HG02571 (cell line): ENCODE results near the gene JAK2.
A peak's percentile ranks its signal among the peaks of the same experiment; 100 is the strongest.
"Not testable (repeated sequence)": the region's sequence is repeated elsewhere in the genome, so short reads cannot be mapped to it uniquely, and the experiment has no call there.

Source experiments
- ATAC-seq: cut with Tn5 transposase; IDR thresholded peaks from one replicate; pipeline ENCODE4 v1.9.1; 2021; ENCODE audit warnings: mild to moderate bottlenecking, moderate library complexity; ENCODE audit not compliant: unreplicated experiment

JAK2 gene

DNA sequence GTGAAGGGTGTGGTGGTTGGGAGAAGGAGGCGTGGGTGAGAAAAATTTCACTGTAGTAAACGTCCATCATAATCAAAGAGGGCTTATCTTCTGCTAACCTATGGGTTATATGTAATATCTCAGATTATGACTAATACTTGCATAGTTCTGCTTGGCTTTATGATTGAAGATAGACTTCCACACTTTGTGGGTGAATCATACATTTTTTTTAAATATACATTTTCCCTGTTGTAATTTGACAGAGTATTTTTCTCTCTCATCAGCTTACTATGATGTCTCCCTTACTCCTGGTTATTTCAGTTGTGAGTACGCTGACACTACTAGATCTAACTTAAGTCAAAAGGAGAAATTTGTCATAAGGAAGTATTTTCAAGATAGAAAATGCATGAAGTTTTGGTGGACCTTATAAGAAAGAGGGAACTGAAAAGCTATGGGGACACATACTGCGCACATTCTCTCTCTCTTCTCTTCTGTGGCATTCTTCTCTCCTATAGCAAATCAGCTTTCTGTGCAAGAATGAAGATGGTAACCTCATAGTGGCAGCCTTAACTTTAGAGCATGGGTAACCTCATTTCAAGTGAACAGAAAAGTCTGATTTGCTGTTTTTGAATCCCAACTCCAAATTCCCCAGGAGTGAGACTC lies 4.9 kb upstream of the JAK2 start:
- no peak for ATAC-seq

DNA sequence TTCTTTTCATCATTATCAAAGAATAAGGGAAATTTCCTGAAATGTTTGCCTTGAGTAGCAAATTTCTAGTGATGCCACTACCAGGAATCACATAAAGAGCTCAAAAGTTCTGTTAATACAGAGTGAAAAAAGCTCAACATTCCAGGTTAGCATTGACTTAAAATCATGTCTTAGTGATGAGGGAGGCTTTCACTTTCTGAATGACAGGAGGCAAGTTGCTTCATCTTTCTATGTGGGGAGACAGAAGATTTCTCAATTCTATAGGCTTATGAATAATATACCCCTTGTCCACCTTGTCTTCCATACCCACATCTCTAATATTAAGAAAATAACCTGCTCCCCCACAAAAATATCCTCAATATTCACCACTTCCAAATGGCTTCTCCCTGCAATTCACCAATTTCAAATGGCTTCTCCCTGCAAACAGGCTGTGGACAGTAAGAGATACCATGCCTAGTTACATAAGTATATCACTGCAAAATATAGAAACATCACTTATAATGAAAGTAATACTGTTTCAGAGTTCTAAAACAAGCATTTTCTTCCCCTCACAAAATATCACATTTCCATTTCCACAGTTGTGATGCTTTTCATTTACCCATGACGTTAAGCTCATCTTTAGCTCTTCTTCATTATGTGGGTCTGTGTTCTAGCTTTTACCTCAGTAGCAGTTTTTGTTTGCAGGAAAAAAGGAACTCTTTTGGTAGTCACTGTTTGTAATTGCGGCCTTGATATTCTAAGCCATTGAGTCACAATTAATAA lies 2.2 kb upstream of the JAK2 start:
- ATAC-seq: no peak

DNA sequence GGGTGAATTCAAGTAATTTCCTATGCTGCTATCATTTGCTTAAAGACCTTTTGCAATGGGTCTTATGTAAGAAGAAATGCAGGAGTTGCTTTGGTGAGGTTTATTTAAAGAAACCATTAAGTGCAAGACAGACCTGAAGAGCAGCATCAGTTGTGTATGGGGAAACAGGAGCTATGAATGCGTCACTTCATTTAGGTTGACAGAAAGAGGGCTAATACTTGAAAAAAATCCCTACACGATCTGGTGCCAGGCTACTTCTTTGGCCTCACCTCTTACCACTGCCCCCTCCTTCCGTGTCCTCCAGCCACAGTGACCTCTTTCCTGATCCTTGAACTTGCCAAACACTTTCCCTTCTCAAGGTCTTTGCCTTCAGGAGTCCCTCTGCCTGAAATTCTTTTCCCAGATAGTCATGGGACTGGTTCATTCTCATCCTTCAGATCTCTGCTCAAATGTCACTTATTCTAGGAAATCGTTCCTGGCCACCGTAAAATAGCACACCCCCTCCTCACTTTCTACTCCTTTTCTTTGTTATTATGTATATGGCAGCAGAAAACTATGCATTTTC lies 1.4 kb upstream of the JAK2 start:
- ATAC-seq: no peak

DNA sequence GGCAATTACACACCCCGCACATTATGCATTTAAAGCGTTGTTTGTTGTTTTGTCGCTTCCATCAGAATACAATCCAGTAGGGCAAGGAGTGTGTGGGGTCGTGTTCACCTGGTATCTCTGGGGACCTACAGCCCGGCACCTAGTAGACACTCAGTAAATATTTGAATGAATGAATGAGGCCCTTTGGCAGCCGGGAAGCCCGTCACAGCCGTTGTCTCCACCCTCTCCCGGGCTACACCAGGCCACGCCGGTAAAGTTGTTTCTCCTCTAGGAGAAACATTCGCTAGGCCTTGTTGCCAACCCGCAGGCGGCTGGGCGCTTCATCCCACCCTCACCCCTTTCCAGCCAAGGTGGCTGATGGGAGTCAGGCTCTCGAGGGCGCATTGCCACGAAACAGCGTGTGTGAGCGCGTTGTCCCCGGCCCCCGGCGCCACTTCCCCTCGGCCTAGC lies 876 bp upstream of the JAK2 start:
- peak; percentile 6 for ATAC-seq

DNA sequence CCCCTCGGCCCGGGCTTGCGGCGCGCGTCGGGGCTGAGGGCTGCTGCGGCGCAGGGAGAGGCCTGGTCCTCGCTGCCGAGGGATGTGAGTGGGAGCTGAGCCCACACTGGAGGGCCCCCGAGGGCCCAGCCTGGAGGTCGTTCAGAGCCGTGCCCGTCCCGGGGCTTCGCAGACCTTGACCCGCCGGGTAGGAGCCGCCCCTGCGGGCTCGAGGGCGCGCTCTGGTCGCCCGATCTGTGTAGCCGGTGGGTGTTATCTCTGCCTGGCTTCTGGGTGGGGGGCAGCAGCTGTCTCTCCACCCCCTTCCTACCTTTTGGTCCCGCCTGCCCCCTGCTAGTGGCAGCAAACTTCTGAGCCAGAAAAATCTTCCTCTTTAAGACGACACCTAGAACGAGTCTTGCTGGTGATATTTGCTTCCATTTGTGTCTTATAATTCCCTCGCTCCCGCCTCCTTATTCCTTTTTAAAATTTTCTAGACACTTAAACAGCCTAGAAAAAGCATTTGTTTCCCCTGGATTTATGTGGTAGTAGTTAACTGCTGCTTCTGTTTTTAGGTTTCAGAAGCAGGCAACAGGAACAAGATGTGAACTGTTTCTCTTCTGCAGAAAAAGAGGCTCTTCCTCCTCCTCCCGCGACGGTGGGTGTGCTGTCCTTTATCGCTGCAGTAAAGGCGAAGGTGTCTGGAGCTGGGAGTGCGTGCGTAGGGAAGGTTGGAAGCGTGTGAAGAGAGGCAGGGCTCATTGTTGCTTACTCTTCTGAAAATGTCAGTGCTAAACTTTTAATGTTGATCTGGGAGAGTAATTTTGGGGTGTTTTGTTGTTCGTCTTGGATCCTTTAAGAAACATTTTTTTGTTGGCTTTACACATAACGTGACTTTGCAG lies 554 bp downstream of the JAK2 start:
- ATAC-seq: no peak

DNA sequence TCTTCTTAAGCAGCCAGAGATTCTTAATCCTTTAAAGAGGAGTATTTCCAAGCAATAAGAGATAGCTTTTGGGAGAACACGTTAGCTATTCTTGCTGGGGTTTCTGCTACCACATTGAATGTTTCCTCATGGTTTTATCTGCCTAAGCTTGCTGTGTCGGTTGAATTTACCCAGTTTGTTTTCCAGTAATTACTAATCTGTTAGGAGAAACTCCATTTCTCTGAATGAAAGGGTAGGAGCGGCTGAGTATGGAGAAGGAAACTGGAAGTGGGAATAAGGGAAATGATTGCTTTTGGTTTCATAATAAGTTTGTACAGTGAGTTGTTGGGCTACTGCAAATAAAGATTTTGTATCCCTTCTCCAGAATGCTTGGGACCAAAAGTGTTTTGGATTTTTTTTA lies 1.2 kb downstream of the JAK2 start:
- ATAC-seq: no peak

DNA sequence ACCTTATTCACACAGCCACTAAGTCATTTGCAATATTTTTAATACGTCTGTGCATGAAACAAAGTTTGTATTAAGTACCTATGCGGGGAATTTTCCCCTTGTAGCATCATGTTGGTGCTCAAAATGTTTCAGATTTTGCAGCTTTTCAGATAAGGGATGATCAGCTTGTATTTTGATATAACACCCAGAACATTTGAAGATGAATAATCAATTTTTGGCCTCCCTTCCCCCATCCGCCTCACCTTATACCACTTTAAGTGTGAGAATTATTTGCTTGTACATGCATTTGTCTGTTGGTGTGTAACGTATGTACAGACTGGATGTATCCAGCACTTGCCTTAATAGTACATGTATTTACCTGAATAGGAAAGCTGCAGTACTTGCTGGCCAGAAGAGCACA lies 1.7 kb downstream of the JAK2 start:
- no peak for ATAC-seq

DNA sequence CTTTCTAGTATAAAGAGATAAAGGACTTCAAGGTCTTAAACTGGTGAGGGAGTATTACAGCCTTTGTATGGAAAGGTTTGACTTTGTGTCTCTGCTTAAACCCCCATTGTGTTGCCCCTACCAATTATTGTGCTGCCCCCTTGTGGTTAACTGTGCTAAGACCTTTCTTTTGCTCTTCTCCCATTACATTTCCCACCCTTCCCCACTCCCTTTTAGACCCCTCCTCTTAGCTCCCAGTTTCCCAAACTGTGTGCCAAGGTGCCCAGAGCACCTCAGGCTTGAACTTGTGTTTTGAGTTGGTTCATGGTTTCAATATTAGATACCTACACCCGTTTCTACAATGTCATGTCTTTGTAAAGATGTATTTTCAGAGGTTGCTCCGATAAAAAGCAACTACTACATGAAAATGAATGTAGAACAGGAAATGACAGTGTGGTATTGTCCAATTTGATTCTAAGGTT lies 2.9 kb downstream of the JAK2 start:
- ATAC-seq: no peak

DNA sequence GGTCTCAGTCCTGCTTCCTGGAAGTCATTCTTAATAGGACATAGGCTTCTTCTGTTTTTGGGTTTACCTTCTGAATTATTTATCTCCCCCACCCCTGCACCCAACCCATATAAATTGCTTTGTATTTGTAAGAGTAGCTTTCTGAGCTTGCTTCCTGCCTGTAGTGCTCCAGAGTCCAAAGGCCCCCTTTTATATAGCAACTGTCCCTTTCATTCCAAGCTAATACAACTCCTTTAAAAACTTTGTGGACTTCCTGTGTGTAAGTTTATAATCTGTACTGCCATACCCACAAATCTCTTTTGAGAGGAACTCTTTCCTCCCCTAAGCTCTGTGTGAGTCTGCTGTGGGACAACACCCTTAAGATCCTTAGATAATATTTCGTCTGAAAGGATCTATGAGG lies 7.8 kb downstream of the JAK2 start:
- no peak for ATAC-seq

DNA sequence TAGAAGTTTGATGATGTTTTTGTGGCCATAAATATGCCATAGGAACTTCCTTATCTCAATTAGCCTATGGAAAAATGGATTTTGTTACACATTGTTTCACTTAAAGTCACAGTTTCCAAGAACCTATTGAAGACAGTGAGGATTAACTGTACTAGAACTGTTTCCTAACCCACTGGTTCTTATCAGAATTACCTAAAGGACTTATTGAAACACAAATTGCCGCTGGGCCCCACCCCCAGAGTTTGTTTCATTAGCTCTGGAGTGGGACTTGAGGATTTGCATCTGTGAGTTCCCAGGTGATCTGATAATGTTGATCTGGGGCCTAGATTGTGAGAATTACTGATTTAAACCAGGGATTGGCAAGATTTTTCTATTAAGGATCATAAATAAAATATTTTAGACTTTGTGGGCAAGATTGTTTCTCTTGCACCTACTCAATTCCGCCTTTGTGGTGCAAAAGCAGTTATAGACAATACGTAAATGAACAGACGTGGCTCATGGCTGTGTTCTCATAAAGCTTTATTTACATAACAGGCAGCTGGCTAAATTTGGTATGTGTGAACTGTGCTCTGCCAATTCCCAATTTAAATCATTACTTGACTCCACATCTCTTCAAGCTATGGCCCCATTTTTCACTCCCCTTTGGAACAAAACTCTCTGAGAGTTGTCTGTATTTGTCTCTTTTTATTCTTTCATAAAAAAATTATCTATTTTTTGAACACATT lies 9.3 kb downstream of the JAK2 start:
- no peak for ATAC-seq

DNA sequence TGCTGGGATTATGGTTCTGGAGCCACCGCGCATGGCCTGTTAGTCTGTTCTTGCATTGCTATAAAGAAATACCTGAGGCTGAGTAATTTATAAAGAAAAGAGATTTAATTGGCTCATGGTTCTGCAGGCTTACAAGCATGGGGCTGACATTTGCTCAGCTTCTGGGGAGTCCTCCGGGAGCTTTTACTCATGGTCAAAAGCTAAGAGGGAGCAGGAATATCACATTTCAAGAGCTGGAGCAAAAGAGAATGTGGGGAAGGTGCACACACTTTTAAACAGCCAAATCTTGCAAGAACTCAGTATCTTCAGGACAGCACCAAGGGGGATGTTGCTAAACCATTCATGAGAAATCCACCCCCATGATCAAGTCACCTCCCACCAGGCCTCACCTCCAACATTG lies 12.1 kb downstream of the JAK2 start:
- ATAC-seq: no peak

DNA sequence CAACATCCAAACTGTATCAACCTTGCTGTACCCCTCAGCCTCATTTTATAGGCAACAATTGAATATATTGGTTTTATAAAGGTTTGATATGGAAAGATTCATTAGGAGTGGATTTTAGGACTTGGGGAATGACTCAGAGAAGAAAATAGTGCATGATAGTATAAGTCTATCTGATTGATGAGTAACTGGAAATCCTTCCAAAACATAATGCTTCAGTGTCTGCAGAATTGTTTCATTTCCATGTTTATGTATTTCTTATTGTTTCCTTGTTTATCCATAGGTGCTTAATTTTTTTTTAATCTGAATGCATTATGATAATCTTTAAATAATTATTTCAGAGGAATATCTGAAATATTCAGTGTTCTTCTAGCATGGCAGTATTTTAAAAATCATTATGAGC lies 12.6 kb downstream of the JAK2 start:
- no peak for ATAC-seq

DNA sequence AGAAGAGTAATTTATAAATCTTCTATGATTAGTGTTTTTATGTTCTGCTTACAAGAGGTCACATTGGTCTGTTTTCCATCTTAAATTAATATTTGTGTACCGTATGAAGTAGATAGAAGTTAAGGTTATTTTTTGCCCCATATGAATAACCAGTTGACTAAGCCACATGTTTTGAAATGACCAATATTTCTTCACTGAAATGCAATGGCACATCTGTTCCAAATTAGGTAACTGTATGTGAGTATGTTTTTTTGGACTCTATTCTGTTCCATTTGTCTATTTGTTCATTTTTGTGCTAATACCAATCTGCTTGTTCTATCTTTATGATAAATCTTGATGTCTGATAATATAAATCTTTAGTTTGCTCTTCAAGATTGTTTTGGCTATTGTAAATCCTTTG lies 17.7 kb downstream of the JAK2 start:
- no peak for ATAC-seq

DNA sequence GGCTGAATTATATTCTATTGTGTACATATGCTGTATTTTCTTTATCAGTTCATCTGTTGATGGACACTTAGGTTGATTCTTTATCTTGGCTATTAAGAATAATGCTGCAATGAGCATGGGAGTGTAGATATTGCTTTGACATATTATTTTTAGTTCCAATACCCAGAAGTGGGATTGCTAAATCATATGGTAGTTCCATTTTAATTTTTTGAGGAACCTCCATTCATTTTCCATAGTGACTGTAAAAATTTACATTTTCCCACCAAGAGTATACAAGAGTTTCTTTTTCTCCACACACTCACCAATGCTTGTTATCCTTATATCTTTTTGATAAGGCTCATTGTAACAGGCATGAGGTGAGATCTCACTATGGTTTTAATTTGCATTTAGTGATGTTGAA lies 19.4 kb downstream of the JAK2 start:
- no peak for ATAC-seq

DNA sequence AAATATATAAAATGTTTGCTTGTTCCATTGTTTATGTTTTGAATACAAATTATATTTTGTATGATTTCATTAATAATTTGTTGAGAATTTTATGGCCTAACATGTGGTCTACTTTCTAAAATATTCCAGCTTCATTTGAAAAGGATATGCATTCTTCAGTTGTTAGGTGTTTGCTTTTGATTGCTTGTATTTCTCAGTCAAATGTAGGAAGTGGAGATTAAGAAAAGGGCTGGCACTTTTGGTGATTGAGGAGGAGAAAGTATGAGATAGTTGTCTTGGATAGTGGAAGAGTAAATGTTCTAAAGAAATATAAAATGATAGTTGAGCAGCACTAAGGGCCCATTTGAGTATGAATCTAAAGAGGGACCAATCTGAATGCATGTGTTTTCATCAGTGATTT lies 23.1 kb downstream of the JAK2 start:
- no peak for ATAC-seq

DNA sequence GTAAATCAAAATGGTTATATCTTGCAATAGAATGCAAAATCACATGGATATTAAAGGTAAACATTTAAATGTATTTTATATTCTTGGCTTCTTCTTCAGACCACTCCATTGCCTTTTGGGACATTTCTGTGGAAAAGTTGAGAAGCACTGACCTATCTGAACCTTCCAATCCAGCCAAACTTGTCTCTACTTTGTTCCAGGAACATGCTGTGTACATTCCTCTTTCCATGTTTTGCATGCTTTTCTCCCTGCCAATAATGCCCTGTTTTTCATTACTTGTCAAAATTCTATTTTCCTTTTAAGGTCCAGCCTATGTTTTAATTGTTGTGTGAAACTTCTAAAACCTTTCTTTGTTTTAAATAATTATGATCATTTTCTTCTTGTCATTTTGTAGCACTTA lies 28.3 kb downstream of the JAK2 start:
- ATAC-seq: no peak

DNA sequence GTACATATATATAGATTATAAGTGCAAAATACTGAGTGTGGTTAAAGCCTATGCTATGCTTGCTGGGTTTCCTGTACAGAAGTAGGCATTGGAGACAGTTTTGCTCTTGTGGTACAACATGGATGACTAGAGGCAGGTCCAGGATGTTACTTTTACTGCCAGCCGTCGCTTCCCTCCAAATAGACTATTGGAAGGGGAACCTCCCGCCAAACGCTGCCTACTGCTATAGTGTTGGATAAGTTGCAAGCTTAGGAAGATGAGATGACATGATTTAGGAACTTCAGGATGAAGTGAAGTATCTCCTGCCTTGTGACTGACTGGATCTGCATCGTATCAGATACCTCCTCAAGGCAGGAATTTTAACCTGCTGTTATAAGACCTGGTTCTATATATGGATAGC lies 30.9 kb downstream of the JAK2 start:
- ATAC-seq: no peak

DNA sequence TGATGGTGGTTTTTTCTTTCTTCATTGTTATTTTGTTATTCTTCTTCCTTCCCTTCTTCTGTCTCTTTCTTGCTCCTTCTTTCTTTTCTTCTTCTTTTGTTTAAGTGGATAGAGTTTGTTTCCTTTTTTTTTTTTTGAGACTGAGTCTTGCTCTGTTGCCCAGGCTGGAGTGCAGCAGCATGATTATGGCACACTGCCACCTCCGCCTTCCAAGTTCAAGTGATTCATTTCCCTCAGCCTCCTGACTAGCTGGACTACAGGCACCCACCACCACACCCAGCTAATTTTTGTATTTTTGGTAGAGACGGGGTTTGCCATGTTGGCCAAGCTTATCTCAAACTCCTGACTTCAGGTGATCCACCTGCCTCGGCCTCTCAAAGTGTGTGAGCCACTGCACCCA lies 40.3 kb downstream of the JAK2 start:
- ATAC-seq: no peak

DNA sequence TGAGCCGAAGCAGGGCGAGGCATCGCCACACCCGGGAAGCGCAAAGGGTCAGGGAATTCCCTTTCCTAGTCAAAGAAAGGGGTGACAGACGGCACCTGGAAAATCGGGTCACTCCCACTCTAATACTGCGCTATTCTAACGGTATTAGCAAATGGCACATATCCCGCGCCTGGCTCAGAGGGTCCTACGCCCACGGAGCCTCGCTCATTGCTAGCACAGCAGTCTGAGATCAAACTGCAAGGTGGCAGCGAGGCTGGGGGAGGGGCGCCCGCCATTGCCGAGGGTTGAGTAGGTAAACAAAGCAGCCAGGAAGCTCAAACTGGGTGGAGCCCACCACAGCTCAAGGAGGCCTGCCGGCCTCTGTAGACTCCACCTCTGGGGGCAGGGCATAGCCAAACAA lies 46.9 kb downstream of the JAK2 start:
- ATAC-seq: not testable (repeated sequence)

DNA sequence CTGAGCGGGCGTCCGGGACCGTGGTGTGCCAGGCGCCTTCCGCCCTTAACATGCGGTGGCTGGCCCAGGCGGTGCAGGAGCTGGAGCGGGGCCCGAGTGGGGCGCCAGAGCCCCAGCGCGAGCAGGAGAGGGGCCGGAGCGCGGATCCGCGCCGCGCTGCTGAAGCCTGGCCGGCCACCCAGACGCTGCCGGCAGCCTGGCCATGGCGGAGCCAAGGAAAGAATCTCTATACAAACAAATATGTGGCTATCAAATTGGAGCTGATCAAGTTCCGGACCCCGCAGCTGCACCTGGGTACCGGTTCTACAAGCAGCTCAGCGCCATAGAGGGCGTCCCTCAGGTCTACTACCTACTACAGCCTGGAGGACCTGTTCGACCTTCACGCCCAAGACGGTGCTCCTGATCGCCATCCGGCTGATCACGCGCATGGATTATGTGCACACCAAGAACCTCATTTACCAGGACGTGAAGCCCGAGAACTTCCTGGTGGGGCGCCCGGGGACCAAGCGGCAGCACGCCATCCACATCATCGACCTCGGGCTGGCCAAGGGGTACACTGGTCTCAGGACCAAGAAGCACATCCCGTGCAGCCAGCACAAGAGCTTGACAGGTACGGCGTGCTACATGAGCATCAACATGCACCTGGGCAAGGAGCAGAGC lies 55.8 kb downstream of the JAK2 start:
- no peak for ATAC-seq
